Measurements from ENCODE around the gene ELF1.
"Not testable (repeated sequence)": the region's sequence is repeated elsewhere in the genome, so short reads cannot be mapped to it uniquely, and the experiment has no call there.

Gene ELF1

DNA sequence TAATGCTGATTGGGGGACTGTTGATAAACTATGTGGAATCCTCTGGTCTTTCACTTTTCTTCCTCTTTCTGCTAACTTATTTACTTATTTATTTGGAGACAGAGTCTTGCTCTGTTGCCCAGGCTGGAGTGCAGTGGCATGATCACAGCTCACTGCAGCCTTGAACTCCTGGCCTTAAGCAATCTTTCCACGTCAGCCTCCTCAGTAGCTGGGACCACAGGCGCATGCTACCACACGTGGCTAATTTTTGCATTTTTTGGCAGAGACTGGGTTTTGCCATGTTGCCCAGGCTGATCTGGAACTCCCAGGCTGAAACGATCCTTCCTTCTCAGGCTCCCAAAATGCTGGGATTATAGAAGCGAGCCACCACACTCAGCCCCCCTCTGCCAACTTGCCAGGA is 77.5 kb downstream of the ELF1 start:
- DNase-seq, result no peak

DNA sequence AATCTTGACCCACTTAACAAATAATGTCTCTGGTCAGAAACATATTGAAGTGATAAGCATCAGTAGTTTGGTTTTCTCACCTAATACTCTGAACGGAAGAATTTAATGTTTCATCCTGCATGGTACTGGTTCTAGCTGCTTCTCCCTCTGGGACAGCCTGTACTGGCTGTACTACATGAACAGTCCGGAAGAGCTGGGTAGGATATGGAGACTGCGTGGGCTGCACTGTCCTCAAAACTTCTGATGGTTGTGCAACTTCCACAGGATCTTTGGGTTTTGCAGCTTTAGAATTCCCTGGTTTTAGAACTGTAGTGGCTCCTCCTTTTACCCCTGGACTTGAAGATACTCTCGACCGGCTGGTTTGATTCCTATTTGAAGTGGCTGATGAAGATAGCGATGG is 78.3 kb downstream of the ELF1 start:
- DNase-seq, result no peak

DNA sequence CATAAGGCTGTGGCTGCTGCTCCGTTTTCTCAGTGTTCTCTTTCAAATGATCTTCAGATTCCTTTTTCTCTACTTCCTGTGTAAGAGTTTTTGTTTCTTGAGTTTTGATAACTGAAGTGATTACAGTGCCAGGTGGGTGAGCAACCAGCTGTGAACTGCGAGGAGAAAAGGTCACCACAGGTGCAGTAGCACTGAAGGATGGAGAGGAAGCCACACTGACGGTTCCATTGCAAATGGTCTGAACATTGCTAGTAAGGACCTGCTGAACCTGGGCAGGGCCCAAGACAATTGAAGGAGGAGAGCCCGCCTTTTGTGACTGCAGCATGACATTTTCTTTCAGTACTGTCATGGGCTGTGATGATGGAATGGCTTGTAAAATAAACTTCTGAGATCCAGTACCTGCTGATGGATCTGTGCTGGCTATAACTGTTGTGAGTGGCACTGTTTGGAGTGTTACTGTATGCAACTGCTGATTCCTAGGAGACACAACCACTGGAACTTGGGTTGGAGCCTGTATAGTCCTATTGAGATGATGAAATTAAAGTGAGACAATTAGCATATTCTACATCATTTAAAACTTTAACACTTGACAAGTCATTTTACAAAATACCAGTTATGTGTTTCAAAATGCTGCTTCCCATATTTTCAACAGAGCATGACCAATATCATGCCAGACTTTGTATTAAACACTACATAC is 85.5 kb downstream of the ELF1 start:
- DNase-seq, result no peak

GRCh38 chr13:40932252-40932651 is 86.9 kb downstream of the ELF1 start:
- no peak for DNase-seq

GRCh38 chr13:40931719-40932118 is 87.4 kb downstream of the ELF1 start:
- no peak for DNase-seq

DNA sequence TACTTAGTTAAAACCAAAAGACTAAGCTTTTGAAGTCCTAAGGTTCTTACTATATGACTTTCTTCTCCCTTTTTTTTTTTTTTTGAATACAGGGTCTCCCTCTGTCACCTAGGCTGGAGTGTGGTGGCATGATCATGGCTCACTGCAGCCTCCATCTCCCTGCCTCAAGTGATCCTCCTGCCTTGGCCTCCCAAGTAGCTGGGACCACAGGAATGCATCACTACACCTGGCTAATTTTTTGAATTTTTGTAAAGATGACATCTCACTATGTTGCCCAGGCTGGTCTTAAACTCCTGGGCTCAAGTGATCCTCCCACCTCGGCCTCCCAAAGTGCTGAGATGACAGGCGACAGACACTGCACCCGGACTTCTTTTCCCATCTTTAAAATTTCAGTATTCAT is 89.2 kb downstream of the ELF1 start:
- DNase-seq, result not testable (repeated sequence)

- peak in 1 of 56 donors; percentile 18 for DNase-seq
These were observed 90.1 kb downstream of the ELF1 start for GRCh38 chr13:40928980-40929379.

GRCh38 chr13:40927929-40928328 is 91.2 kb downstream of the ELF1 start:
- no peak for DNase-seq

DNA sequence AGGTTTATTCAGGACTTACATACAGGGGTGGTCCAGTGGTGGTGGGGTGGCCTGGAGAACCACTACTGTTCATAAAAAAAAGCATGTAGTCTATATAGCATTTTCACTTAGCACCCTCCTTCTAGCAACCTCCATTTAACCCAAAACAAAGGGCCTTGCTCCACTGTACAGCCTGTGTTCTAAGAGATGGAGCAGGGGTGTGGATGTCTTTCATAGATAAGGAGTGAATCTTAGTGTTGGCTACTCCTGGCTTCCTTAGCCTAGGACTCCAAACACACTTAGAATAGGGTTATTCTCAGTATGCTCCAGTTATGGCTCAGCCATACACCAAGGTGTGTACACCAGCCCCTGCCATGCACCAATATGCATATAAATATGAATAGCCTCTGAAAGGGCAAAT is 95.2 kb downstream of the ELF1 start:
- no peak for DNase-seq

DNA sequence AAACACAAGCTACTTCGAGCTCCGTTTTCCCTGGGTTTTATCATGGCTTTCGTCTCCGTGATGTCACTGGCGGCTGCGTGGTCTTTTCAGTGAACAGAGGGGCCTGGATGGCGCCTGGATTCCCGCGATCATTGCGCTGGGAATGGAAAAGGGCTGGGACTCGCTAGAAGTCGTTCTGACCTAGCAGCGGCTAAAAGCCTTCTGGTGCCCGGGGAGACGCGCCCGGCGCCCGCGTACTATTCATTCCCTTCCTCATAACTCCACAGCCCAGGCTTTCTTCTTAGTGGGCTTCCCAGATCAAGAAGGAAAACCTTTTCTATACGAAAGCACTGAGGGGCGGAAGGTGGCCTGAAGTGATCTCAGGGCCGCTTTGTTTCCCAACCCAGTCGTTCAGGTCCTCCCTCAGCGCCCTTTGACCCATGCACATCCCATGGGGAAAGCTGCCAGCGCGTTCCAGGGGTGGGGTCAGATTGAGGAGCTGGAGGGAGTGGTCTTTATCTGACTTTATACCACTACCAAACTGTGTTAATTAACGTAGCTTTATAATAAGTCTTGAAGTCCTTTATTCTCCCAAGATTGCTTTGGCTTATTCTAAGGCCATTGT is 96.6 kb downstream of the ELF1 start:
- no peak for DNase-seq

DNA sequence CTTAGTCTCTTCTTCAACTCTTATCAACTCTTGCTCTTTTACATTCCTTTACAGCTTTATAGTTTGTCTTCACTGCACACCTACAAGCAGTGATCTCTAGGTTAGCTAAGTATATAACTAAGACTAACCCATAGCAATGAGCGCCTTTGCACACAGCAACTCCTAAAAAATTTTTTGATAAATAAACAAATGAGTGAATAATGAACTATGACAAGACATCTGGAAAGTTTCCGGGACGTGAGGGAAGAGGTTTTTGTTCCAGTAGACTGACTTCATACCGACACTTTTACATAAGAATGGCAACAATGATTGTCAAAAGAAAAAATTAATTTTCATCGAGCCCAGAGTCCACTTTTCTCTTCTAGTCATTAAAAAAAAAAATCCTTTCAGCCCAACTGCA is 98.3 kb downstream of the ELF1 start:
- DNase-seq, result no peak

DNA sequence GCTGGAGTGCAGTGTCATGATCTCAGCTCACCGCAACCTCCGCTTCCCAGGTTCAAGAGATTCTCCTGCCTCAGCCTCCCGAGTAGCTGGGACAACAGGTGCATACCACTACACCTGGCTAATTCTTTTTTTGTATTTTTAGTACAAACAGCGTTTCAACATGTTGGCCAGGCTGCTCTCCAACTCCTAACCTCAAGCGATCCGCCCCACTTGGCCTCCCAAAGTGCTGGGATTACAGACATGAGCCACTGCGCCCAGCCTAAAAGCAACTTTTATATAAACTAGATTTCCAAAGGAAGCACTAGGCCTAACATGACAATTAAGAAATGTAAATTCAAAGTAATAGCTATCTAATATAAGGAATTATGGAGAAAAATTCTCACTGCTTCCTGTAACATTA is 99.2 kb downstream of the ELF1 start:
- DNase-seq, result not testable (repeated sequence)

- DNase-seq, result no peak
These were observed 102.7 kb downstream of the ELF1 start for GRCh38 chr13:40916207-40916998.

GRCh38 chr13:40914863-40915262 is 104.3 kb downstream of the ELF1 start:
- DNase-seq, result not testable (repeated sequence)

GRCh38 chr13:40911341-40911740 is 107.8 kb downstream of the ELF1 start:
- no peak for DNase-seq

- no peak for DNase-seq
These were observed 108.6 kb downstream of the ELF1 start for GRCh38 chr13:40910324-40911050.

GRCh38 chr13:40909541-40910200 is 109.4 kb downstream of the ELF1 start:
- not testable (repeated sequence) for DNase-seq

GRCh38 chr13:40908546-40908945 is 110.6 kb downstream of the ELF1 start:
- no peak for DNase-seq

DNA sequence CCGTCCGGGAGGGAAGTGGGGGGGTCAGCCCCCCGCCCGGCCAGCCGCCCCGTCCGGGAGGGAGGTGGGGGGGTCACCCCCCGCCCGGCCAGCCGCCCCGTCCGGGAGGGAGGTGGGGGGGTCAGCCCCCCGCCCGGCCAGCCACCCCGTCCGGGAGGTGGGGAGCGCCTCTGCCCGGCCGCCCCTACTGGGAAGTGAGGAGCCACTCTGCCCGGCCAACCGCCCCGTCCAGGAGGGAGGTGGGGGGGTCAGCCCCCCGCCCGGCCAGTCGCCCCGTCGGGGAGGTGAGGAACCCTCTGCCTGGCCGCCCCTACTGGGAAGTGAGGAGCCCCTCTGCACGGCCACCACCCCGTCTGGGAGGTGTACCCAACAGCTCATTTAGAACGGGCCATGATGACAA is 118.1 kb downstream of the ELF1 start:
- not testable (repeated sequence) for DNase-seq

DNA sequence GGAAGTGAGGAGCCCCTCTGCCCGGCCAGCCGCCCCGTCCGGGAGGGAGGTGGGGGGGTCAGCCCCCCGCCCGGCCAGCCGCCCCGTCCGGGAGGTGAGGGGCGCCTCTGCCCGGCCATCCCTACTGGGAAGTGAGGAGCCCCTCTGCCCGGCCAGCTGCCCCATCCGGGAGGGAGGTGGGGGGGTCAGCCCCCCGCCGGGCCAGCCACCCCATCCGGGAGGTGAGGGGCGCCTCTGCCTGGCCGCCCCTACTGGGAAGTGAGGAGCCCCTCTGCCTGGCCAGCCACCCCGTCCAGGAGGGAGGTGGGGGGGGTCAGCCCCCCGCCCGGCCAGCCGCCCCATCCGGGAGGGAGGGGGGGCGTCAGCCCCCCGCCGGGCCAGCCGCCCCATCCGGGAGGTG is 118.5 kb downstream of the ELF1 start:
- not testable (repeated sequence) for DNase-seq

DNA sequence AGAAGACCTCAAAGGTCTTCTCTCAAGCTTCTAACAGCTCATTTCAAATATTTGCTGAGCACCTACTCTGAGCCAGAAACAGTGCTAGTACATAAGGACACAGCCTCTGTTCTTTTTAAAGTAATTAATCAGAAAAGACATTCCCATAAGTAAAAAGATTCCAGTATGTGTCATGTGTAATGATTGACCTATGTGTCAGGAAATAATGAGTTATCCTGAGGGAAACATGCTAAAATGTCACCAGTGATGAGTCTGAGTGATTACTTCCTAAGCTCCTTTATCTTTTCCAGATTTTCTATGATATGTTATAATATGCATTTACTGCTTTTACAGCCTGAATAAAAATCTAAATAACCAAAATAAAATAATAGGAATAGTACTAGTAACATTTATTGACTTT is 122.1 kb downstream of the ELF1 start:
- no peak for DNase-seq
